ENCODE measurements around the gene TBC1D14.

DNA sequence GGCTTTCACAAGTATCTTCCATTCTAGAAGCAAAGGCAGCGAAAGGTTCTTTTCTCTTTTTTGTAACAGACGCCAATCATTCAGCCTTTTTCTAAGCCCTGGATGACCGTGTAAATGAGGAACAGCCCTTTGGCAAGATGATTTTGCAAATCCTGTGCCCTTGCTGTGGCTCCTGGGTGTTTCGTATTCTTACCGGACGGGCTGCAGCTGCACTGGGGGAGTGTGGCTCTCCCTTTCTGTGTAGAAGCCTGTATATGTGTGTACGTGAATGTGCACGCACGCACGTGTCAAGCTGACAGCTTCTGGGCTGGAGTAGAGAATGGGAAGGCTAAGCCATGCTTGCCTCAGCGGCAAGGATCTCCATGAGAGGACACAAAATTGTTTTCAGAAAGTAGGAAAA is 150.0 kb downstream of the TBC1D14 start:
- TF ChIP-seq EP300 (IDR thresholded peaks at IDR 0.05; ENCODE audit: borderline replicate concordance in 1 of 2, low read depth in 2 of 2, low read length in 2 of 2) (no peak), CTCF (IDR thresholded peaks at IDR 0.05; ENCODE audit: control extremely low read depth in 1 of 3, insufficient read depth in 1 of 3, low read depth in 1 of 3, low read length in 3 of 3) (no peak), KDM1A (IDR thresholded peaks at IDR 0.05; ENCODE audit: borderline replicate concordance, low read length) (no peak), SAP30 (IDR thresholded peaks at IDR 0.05; ENCODE audit: insufficient read depth, insufficient replicate concordance, low read length) (no peak), POLR2A (IDR thresholded peaks at IDR 0.05; ENCODE audit: control extremely low read depth in 1 of 2, low read depth in 2 of 2, low read length in 2 of 2) (no peak), RFX5 (IDR thresholded peaks at IDR 0.05; ENCODE audit: borderline replicate concordance, low read depth, low read length) (no peak)
